Subcutaneous adipose tissue (tissue), 4 donors: ENCODE data around the gene NEK8. TPM values are rescaled to one million over a fixed set of nuclear protein-coding genes. Genes with fewer than 3 reads are reported as not detected.

Experiments used
- CTCF ChIP-seq: fragments of 450-650 bp; IDR thresholded peaks from one replicate; pipeline ENCODE4 v1.5.1; 2016; ENCODE audit warnings: low read depth, mild to moderate bottlenecking, control low read depth, antibody characterized with exemption, moderate library complexity
- total RNA-seq, 4 donors: library from RNA; depleted of rRNA; stranded (reverse); fragments of >200 nt; gene quantifications; one replicate each; pipeline ENCODE4 v1.1.0, GENCODE V29; 2016

Gene NEK8
- total RNA-seq, 4 donors from 2014 or later = 2.2 to 4.5 (median 2.9) TPM

- no peak for TF ChIP-seq CTCF
These were observed 4.0 kb upstream of the NEK8 start for GRCh38 chr17:28724500-28725165.

- no peak for TF ChIP-seq CTCF
These were observed 3.4 kb upstream of the NEK8 start for GRCh38 chr17:28725166-28725659.

GRCh38 chr17:28725660-28726225 is 2.8 kb upstream of the NEK8 start:
- TF ChIP-seq CTCF = no peak

GRCh38 chr17:28726226-28726626 is 2.4 kb upstream of the NEK8 start, which contains the start of gene TLCD1:
Gene TLCD1, minus strand, starts transcription at chr17:28726233. Its CDS starts 136 bp downstream, at chr17:28726097.
- no peak for TF ChIP-seq CTCF

- no peak for TF ChIP-seq CTCF
These were observed 1.7 kb upstream of the NEK8 start for GRCh38 chr17:28726627-28727491.

- TF ChIP-seq CTCF = no peak
These were observed 1.4 kb downstream of the NEK8 start for GRCh38 chr17:28729950-28730330.

GRCh38 chr17:28733346-28733745 is 4.8 kb downstream of the NEK8 start:
- TF ChIP-seq CTCF = no peak
